ENCODE data around the gene ANKLE1.
"Not testable (repeated sequence)": the region's sequence is repeated elsewhere in the genome, so short reads cannot be mapped to it uniquely, and the experiment has no call there.

The ANKLE1 gene

GRCh38 chr19:17266589-17266974, 15.1 kb upstream of the ANKLE1 start:
- in situ Hi-C loops (cut with MboI; ENCODE audit: low sequenced_read_pairs, unreplicated experiment), result no loop called here
- DNase-seq (ENCODE audit: low spot score), result no peak
- TF ChIP-seq CTCF (IDR thresholded peaks at IDR 0.05; ENCODE audit: borderline replicate concordance, control extremely low read depth, extremely low read depth, insufficient read depth, missing control alignments), result no peak

DNA sequence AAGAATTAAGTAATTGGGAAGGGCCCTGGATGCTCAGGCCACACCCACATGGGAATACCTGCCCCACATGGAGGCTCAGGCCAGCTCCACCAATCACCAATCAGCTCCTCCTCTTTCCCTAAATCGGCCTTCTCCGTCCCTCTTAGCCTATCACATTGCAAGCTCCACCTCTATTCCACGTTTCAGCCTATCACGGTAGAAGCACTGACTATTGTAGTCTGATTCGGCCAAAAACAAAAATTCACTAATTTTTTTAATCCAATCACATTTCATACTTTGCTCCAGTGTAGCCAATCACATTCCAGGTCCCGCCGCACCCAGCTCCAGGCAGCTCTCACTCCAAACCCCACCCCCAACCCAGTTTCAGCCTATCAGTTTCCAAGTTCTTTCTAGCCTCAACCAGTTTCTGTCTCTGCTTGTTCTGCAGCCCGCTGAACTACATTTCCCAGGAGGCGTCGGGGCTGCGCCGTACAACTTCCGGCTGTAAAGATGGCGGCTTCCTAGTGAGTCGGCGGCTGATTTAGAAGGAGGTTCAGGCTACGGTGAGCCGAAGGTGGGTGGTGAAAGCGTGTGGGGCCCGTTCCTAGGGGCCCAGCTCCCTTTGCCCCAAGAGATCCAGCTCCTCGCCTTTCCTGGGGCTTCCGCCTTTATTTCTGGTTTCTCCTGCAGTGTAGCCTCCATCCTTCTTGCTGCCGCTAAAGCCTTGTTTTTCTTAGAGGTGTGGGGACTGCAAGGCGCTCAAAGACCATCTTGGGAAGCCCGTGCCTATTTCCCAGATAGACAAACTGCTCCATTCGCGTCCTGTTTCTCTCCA, 14.5 kb upstream of the ANKLE1 start, which contains the start of gene BABAM1:
BABAM1 (plus strand) TSS at position 469 of the 814 bp plus-strand sequence. CDS start 1,364 bp downstream, outside the sequence.
- DNase-seq (ENCODE audit: low spot score), result peak; percentile 97
- in situ Hi-C loops (cut with MboI; ENCODE audit: low sequenced_read_pairs, unreplicated experiment), result no loop called here
- no peak for TF ChIP-seq CTCF (IDR thresholded peaks at IDR 0.05; ENCODE audit: borderline replicate concordance, control extremely low read depth, extremely low read depth, insufficient read depth, missing control alignments)

GRCh38 chr19:17268754-17269153, 12.9 kb upstream of the ANKLE1 start:
- no peak for DNase-seq (ENCODE audit: low spot score)
- in situ Hi-C loops (cut with MboI; ENCODE audit: low sequenced_read_pairs, unreplicated experiment), result no loop called here
- no peak for TF ChIP-seq CTCF (IDR thresholded peaks at IDR 0.05; ENCODE audit: borderline replicate concordance, control extremely low read depth, extremely low read depth, insufficient read depth, missing control alignments)

- in situ Hi-C loops (cut with MboI; ENCODE audit: low sequenced_read_pairs, unreplicated experiment); DNase-seq (ENCODE audit: low spot score): not testable (repeated sequence)
Measured at GRCh38 chr19:17274892-17275291, 6.8 kb upstream of the ANKLE1 start.

- no peak for TF ChIP-seq CTCF (IDR thresholded peaks at IDR 0.05; ENCODE audit: borderline replicate concordance, control extremely low read depth, extremely low read depth, insufficient read depth, missing control alignments)
- no peak for DNase-seq (ENCODE audit: low spot score)
- in situ Hi-C loops (cut with MboI; ENCODE audit: low sequenced_read_pairs, unreplicated experiment), result no loop called here
Measured at GRCh38 chr19:17275441-17276175, 6.1 kb upstream of the ANKLE1 start.

GRCh38 chr19:17279436-17279835, 2.3 kb upstream of the ANKLE1 start:
- DNase-seq (ENCODE audit: low spot score), result no peak

More at GRCh38 chr19:17279436-17279835, 2.3 kb upstream of the ANKLE1 start:
- in situ Hi-C loops (cut with MboI; ENCODE audit: low sequenced_read_pairs, unreplicated experiment), result no loop called here
- TF ChIP-seq CTCF (IDR thresholded peaks at IDR 0.05; ENCODE audit: borderline replicate concordance, control extremely low read depth, extremely low read depth, insufficient read depth, missing control alignments), result no peak
